Measurements from ENCODE around the gene ARFGEF2.

GRCh38 chr20:49006446-49006980 lies 85.0 kb downstream of the ARFGEF2 start:
- TF ChIP-seq CTCF (conservative IDR thresholded peaks at IDR 0.05), result no peak
- TF ChIP-seq ZFX (IDR thresholded peaks at IDR 0.05), result no peak
